H7 (cell line): ENCODE measurements around the gene CELF5. TPM values are rescaled to one million over a fixed set of nuclear protein-coding genes. Genes with fewer than 3 reads are reported as not detected.
"Not testable (repeated sequence)": the region's sequence is repeated elsewhere in the genome, so short reads cannot be mapped to it uniquely, and the experiment has no call there.

Experiments
- DNase-seq: peaks from one replicate; pipeline ENCODE4 v3.0.0; 2012
- H3K27me3 ChIP-seq: 2 replicates; pipeline ENCODE4 v1.6.0; 2011; ENCODE audit warnings: mild to moderate bottlenecking, low read length; ENCODE audit not compliant: control insufficient read depth, insufficient read depth
- H3K36me3 ChIP-seq: replicated peaks from 2 replicates; pipeline ENCODE4 v1.5.1; 2011; ENCODE audit warnings: low read length; ENCODE audit not compliant: control insufficient read depth, insufficient read depth
- H3K4me3 ChIP-seq: 2 replicates; pipeline ENCODE4 v1.5.1; 2011; ENCODE audit warnings: low read depth, mild to moderate bottlenecking, control low read depth, low read length, moderate library complexity; ENCODE audit not compliant: insufficient read depth
- total RNA-seq: library from RNA; depleted of rRNA; stranded (reverse); fragments of >200 nt; shearing (Covaris generic); gene quantifications from 2 replicates; pipeline ENCODE4 v1.2.3, GENCODE V29; 2014

Gene CELF5
- total RNA-seq, 1 experiment from 2014 or later = 1.4 TPM

GRCh38 chr19:3196064-3196932 is 28.2 kb upstream of the CELF5 start:
- Histone ChIP-seq H3K4me3 (no peak overlapping the region), H3K36me3 (no peaks in the 10 kb centered on the region; the same call in none of the 2 replicates), H3K27me3 (no peaks in the 10 kb centered on the region)
- no peak for DNase-seq

DNA sequence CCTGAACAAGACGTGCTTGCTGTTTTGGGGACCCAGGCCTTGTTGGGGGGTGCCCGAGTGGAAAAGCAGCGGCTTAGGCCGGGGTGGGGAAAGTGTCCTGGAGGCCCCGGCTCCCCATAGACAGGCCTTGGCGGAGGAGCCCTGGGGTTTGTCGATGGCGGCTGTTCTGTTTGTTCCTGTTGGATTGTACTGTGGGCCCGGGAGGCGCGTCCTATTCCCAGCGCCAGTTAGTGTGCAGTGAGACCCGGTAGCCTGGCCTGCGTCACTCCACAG is 27.6 kb upstream of the CELF5 start:
- Histone ChIP-seq H3K27me3 (no peaks in the 10 kb centered on the region), H3K36me3 (no peaks in the 10 kb centered on the region; the same call in none of the 2 replicates), H3K4me3 (no peak overlapping the region)
- no peak for DNase-seq

GRCh38 chr19:3198901-3199700 is 25.4 kb upstream of the CELF5 start:
- no peak for DNase-seq
- no peak overlapping the region for H3K4me3 ChIP-seq
- no peaks in the 10 kb centered on the region; the same call in none of the 2 replicates for H3K36me3 ChIP-seq
- no peaks in the 10 kb centered on the region for H3K27me3 ChIP-seq

GRCh38 chr19:3201072-3201700 is 23.3 kb upstream of the CELF5 start:
- H3K36me3 ChIP-seq = no peaks in the 10 kb centered on the region; the same call in 1 of the 2 replicates
- DNase-seq = peak; percentile 64
- H3K27me3 ChIP-seq = no peaks in the 10 kb centered on the region
- H3K4me3 ChIP-seq = no peak overlapping the region

- Histone ChIP-seq H3K4me3 (no peak overlapping the region), H3K27me3 (no peaks in the 10 kb centered on the region), H3K36me3 (peaks cover under 1% of the 10 kb centered on the region)
- no peak for DNase-seq
These were observed 22.6 kb upstream of the CELF5 start for GRCh38 chr19:3201911-3202310.

DNA sequence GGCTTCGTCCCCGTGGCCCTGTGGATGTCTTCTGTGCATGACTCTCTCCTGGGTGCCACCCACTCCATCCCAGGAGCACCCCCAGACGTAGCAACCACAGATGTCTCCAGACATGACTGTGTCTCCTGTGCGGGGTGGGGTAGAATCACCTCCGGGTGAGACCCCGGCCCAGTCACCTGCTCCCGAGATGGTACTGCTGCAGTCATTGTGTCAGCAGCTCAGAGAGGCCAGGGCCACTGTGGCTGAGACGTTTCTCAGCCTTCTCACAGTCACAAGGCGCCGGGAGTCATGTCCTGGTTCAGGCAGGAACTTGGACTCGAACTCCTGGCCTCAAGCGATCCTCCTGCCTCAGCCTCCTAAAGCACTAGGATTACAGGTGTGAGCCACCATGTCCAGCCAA is 22.1 kb upstream of the CELF5 start:
- Histone ChIP-seq H3K36me3 (peaks cover 5% of the 10 kb centered on the region), H3K4me3 (no peak overlapping the region), H3K27me3 (no peaks in the 10 kb centered on the region)
- DNase-seq = no peak

DNA sequence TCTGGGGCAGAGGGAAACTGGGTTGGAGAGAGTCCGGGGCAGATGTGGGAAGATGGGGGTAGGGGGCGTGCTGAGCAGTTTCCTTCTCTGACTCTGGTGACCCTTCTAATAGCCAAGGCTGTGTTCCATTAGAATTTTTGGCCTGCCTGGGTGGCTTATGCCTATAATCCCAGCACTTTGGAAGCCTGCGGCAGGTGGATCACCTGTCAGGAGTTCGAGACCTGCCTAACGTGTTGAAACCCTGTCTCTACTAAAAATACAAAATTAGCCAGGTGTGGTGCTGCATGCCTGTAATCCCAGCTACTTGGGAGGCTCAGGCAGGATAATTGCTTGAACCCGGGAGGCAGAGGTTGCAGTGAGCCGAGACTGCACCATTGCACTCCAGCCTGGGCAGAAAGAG is 21.6 kb upstream of the CELF5 start:
- DNase-seq, H3K36me3 ChIP-seq, H3K4me3 ChIP-seq, H3K27me3 ChIP-seq: not testable (repeated sequence)

GRCh38 chr19:3203805-3204645 is 20.4 kb upstream of the CELF5 start:
- Histone ChIP-seq H3K4me3 (no peak overlapping the region), H3K36me3 (peaks cover 9% of the 10 kb centered on the region), H3K27me3 (no peaks in the 10 kb centered on the region)
- DNase-seq = peak; percentile 67

GRCh38 chr19:3204646-3205275 is 19.7 kb upstream of the CELF5 start:
- no peak for DNase-seq
- Histone ChIP-seq H3K27me3 (no peaks in the 10 kb centered on the region), H3K4me3 (no peak overlapping the region), H3K36me3 (peaks cover 9% of the 10 kb centered on the region)

GRCh38 chr19:3206216-3206953 is 18.1 kb upstream of the CELF5 start:
- no peak overlapping the region for H3K4me3 ChIP-seq
- H3K36me3 ChIP-seq = peaks cover 9% of the 10 kb centered on the region
- peak; percentile 64 for DNase-seq
- no peaks in the 10 kb centered on the region for H3K27me3 ChIP-seq

- peaks cover 9% of the 10 kb centered on the region for H3K36me3 ChIP-seq
- H3K4me3 ChIP-seq = no peak overlapping the region
- no peaks in the 10 kb centered on the region for H3K27me3 ChIP-seq
- peak; percentile 94 for DNase-seq
These were observed 16.8 kb upstream of the CELF5 start for GRCh38 chr19:3207461-3208242.

DNA sequence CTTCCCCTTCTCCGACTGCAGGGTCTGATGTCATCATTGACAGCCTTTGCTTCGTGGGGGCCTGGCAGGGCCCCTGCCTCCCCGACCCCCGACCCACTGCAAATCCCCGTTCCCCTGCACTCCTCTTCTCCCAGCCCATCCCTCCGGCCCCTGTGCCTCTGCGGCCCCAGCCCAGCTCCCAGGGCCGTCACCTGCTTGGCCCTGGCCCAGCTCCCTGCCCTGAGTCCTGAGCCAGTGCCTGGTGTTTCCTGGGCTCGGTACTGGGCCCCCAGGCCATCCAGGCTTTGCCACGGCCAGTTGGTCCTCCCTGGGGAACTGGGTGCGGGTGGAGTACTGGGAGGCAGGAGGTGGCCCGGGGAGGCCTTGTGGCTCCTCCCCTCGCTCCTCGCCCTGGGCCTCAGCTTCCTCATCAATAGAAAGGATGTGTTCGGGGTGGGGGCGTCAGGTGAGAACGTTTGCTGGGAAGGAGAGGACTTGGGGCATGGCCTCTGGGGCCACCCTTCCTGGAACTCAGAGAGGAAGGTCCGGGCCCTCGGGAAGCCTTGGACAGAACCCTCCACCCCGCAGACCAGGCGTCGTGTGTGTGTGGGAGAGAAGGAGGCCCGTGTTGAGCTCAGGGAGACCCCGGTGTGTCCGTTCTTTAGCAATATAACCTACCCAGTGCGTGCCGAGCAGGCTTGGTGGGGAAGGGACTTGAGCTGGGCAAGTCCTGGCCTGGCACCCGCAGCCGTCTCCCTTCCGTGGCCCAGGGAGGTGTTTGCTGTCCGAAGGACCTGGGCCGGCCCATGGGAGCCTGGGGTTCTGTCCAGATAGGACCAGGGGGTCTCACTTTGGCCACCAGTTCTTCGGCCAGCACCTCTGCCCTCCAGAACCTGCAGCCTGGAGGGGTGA is 15.9 kb upstream of the CELF5 start:
- Histone ChIP-seq H3K36me3 (peaks cover 9% of the 10 kb centered on the region), H3K27me3 (no peaks in the 10 kb centered on the region), H3K4me3 (no peak overlapping the region)
- peak; percentile 57 for DNase-seq
